ENCODE results near the gene ZNF784.

ZNF784 gene

GRCh38 chr19:55617426-55617825, 6.9 kb downstream of the ZNF784 start:
- Histone ChIP-seq H3K9me3 (ENCODE audit: control insufficient read depth, insufficient read depth, low read length) (no peaks in the 10 kb centered on the region), H4K20me1 (ENCODE audit: control insufficient read depth, insufficient read depth, low read depth, low read length) (no peaks in the 10 kb centered on the region), H3K4me2 (ENCODE audit: low read length) (no peak overlapping the region), H3K9me2 (replicated peaks; ENCODE audit: control insufficient read depth, low read length) (no peaks in the 10 kb centered on the region), H3F3A (ENCODE audit: control insufficient read depth, insufficient read depth) (0 out of 2 replicates have a peak, but pooled peaks cover 2% of the 10 kb centered on the region), H3K27me3 (ENCODE audit: control insufficient read depth, low read length) (no peaks in the 10 kb centered on the region), H3K4me1 (ENCODE audit: control insufficient read depth, low read length) (no peaks in the 10 kb centered on the region), H3K4me3 (ENCODE audit: low read length) (no peak overlapping the region), H3K36me3 (ENCODE audit: control insufficient read depth, low read length) (peaks cover 21% of the 10 kb centered on the region), H3K79me2 (ENCODE audit: control insufficient read depth, low read length) (peaks cover 8% of the 10 kb centered on the region), H3K27ac (ENCODE audit: low read depth, low read length) (no peak overlapping the region)
- TF ChIP-seq CTCF (IDR thresholded peaks at IDR 0.05; ENCODE audit: low read depth, low read length, poor library complexity, severe bottlenecking) (no peak), EZH2phosphoT487 (IDR thresholded peaks at IDR 0.05; ENCODE audit: borderline replicate concordance, low read length) (no peak)

- 0 out of 2 replicates have a peak, but pooled peaks cover 2% of the 10 kb centered on the region for H3F3A ChIP-seq (ENCODE audit: control insufficient read depth, insufficient read depth)
- H3K27ac ChIP-seq (ENCODE audit: low read depth, low read length): no peak overlapping the region
- H3K27me3 ChIP-seq (ENCODE audit: control insufficient read depth, low read length): no peaks in the 10 kb centered on the region
- no peaks in the 10 kb centered on the region for H3K9me2 ChIP-seq (replicated peaks; ENCODE audit: control insufficient read depth, low read length)
- H3K36me3 ChIP-seq (ENCODE audit: control insufficient read depth, low read length): peaks cover 21% of the 10 kb centered on the region
- TF ChIP-seq EZH2phosphoT487 (IDR thresholded peaks at IDR 0.05; ENCODE audit: borderline replicate concordance, low read length): no peak
- TF ChIP-seq CTCF (IDR thresholded peaks at IDR 0.05; ENCODE audit: low read depth, low read length, poor library complexity, severe bottlenecking): no peak
- H3K79me2 ChIP-seq (ENCODE audit: control insufficient read depth, low read length): peaks cover 18% of the 10 kb centered on the region
- H3K4me3 ChIP-seq (ENCODE audit: low read length): no peak overlapping the region
- no peak overlapping the region for H3K4me2 ChIP-seq (ENCODE audit: low read length)
- H3K9me3 ChIP-seq (ENCODE audit: control insufficient read depth, insufficient read depth, low read length): no peaks in the 10 kb centered on the region
- no peaks in the 10 kb centered on the region for H4K20me1 ChIP-seq (ENCODE audit: control insufficient read depth, insufficient read depth, low read depth, low read length)
- peaks cover 7% of the 10 kb centered on the region for H3K4me1 ChIP-seq (ENCODE audit: control insufficient read depth, low read length)
Observed at GRCh38 chr19:55616395-55616875, 7.9 kb downstream of the ZNF784 start.

- Histone ChIP-seq H3K27ac (ENCODE audit: low read depth, low read length) (no peak overlapping the region), H3K9me2 (replicated peaks; ENCODE audit: control insufficient read depth, low read length) (no peaks in the 10 kb centered on the region), H3K4me2 (ENCODE audit: low read length) (no peak overlapping the region), H3K79me2 (ENCODE audit: control insufficient read depth, low read length) (peaks cover 25% of the 10 kb centered on the region), H3K4me1 (ENCODE audit: control insufficient read depth, low read length) (peaks cover 7% of the 10 kb centered on the region), H3F3A (ENCODE audit: control insufficient read depth, insufficient read depth) (0 out of 2 replicates have a peak, but pooled peaks cover 2% of the 10 kb centered on the region), H3K36me3 (ENCODE audit: control insufficient read depth, low read length) (peaks cover 23% of the 10 kb centered on the region), H4K20me1 (ENCODE audit: control insufficient read depth, insufficient read depth, low read depth, low read length) (no peaks in the 10 kb centered on the region), H3K9me3 (ENCODE audit: control insufficient read depth, insufficient read depth, low read length) (no peaks in the 10 kb centered on the region), H3K4me3 (ENCODE audit: low read length) (no peak overlapping the region), H3K27me3 (ENCODE audit: control insufficient read depth, low read length) (no peaks in the 10 kb centered on the region)
- no peak for TF ChIP-seq CTCF (IDR thresholded peaks at IDR 0.05; ENCODE audit: low read depth, low read length, poor library complexity, severe bottlenecking)
- TF ChIP-seq EZH2phosphoT487 (IDR thresholded peaks at IDR 0.05; ENCODE audit: borderline replicate concordance, low read length): no peak
Observed at GRCh38 chr19:55615543-55616394, 8.6 kb downstream of the ZNF784 start.

All from DOHH2 (cell line).